Activated T-cell treated with anti-CD3 and anti-CD28 coated beads, Interleukin-2, amount 50 U/mL, for 48 hours (primary cell): Measurements from ENCODE around the gene GPX3.

Experiments used
- DNase-seq, 2 experiments: peaks; one replicate each; pipeline ENCODE4 v3.0.0-alpha.2; 2020

GPX3 gene

DNA sequence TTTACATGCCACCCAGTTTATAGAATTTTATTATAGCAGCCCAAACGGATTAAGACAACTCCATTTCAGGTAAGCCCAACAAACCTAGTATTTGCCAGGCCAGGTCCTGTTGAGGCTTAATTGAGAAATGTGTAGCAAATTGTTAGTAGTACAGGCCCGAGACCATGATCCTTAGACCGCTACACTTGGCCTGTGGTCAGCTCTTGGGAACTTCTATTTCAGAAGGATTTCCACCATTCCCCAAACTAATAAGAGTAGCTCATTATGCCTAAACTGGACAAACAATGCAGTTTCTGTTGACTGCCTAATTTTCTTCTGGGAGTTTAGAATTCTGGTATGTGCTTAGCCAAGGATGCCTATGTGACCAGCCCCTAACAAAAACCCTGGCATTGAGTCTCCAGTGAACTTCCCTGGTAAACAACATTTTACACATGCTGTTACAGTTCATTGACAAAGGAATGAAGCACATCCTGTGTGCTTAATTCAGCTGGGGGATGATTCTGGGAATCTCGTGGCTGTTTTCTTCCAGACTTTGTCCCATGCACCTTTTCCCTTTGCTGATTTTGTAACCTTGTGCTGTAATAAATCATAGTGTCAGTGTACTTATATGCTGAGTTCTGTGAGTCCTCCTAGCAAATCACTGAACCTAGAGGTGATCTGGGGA, 5.6 kb upstream of the GPX3 start:
- no peak for DNase-seq

DNA sequence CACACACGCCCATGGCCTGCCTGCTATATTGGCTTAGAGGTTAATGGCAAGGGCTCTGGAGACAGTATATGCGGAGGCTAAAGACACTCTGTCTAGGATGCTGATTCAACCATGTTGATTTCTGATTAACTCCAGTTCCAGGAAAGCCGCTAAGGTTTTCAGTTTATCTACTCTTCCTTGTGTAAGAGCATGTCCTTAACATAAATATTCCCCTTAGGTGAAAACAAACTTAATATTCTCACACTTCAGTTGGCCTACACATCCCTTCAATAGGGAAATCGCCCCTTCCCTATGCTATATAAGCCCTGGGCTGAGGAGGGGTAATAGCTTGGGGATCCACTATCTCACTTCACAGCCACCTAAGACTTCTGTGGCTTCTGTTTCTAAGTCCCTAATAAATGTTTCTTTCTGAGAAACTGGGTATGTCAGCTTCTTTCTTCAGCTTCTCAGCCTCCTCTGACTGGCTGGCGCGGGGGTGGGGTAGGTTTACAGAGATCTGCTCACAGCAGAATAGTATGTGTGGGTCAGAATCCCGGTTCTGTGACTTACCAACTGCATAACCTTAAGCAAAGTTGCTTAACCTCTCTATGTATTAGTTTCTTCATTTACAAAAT, 4.3 kb upstream of the GPX3 start:
- DNase-seq = no peak

- no peak for DNase-seq
Observed at GRCh38 chr5:151016700-151017099, 3.7 kb upstream of the GPX3 start.

DNA sequence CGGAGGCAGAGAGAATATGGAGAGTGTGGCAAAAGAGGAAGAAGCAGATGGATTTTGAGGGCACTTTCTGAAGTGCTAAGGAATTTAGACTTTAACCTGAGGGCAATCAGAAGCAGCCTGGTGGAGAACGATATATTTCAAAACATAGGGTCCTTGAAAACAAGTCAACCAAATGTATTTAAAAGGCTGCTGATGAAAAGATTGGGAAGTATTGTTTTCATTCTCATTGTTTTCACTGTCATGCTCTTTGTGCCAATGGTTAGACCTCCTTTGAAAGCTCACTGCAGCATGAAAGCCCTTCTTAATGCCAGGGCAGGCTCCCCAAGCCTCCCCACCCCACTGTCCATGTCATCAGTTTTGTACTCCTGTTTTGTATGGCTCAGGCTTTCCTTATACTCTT, 2.5 kb upstream of the GPX3 start:
- no peak for DNase-seq

GRCh38 chr5:151018846-151019245, 1.5 kb upstream of the GPX3 start:
- no peak for DNase-seq

DNA sequence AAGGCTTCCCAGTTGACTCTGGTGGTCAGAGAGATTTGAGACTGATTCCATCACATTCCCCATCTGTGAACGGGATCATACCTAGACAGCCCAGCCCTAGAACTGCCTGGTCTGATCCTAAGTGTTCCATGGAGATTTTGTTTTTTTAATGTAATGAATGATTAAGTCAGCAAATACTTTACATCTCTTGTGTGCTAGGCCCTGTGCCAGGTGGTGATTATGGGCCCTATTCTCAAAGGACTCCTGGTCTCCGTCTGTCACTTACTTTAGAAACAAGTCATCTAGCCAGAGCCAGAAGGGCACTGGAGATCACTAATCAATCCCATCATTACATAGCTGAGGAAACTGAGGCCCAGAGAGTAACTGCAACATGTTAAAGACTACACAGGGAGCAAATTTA, 1.1 kb upstream of the GPX3 start:
- no peak for DNase-seq

- no peak for DNase-seq
Observed at GRCh38 chr5:151021746-151022145, 1.4 kb downstream of the GPX3 start.

DNA sequence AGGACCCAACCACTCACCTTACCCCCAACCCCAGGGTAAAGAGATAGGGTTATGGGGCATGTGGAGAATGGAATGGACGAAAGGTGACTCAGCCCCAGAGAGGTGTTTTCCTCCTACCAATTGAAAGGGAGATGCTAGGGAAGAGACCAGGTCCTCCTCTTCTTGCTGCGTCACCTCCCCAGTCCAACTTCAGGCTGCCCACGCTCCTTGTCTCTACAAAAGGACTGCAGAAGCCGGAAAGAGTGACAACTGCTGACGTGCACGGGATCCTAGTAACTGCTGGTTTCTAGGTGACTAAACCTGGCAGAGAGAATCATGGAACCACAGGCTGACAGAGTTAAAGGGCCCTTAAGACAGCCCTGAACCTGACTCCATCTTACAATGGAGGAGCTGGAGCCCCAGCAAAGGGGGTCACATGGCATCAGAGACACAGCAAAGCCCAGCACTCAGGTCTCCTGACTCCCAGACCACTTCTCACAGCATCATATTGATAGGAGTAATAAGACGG, 2.2 kb downstream of the GPX3 start:
- no peak for DNase-seq

DNA sequence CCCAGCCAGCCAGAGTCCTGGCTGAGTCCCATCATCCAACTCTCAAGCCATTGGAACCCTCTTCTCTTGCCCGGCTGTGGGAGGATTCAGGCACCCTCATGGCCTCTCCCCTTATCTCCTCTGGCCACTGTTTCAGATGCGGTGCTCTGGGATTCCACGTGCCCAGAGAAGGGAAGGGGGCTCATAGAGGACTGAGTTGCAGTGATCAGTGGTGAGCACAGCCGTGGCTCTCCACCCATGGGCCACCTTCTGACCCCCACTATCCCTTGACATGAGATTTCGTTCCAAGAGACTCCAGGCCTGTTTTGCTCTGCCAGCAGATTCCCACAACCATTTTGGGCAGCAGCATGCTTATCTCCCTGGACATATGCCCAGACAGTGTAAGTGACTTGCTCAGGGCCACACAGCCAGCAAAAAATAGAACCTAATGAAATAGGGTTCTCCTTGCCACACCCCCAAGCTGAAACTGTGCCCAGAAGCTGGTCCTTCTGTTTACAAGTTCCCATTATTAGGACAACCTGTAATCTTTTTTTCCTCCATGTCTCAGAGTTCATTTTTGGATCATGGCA, 2.7 kb downstream of the GPX3 start:
- DNase-seq = no peak

DNA sequence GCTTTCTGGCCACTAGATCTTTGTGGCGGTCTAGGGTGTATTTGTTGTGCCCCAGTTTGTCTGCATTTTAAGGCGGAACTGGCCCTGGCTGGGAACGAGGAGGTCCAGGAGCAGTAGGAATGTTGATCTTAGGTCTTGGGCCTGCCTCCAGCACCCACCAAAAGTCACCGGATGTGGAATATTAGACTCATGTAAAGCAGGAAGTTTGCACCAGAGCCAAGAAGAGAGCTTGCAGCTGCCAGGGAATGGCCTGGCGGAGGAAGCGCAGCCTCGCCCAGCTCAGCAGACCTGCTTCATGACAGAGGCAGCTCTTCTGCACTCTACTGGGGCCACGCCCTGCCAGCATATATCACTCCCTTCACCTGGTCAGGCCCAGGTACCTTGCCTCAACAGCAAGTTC, 3.3 kb downstream of the GPX3 start:
- DNase-seq = no peak

GRCh38 chr5:151024440-151025249, 4.3 kb downstream of the GPX3 start:
- no peak for DNase-seq

GRCh38 chr5:151025250-151025606, 4.8 kb downstream of the GPX3 start:
- DNase-seq = no peak

GRCh38 chr5:151026088-151026487, 5.7 kb downstream of the GPX3 start:
- no peak for DNase-seq

DNA sequence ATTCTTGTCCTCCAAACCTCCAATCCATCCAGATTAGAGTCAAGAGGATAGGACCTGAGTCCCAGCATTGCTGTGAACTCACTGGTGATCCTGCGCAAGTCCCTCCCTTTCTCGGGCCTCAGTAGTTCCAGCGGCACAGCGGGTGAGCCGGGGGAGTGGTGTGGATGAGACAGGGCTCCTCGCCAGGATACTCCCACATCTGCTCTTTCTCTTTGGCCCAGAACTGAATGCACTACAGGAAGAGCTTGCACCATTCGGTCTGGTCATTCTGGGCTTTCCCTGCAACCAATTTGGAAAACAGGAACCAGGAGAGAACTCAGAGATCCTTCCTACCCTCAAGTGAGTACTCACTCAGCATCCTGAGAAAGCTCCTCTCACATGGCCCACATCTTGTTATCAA, 6.3 kb downstream of the GPX3 start:
- DNase-seq = no peak

- DNase-seq = no peak
Observed at GRCh38 chr5:151027961-151028479, 7.6 kb downstream of the GPX3 start.

DNA sequence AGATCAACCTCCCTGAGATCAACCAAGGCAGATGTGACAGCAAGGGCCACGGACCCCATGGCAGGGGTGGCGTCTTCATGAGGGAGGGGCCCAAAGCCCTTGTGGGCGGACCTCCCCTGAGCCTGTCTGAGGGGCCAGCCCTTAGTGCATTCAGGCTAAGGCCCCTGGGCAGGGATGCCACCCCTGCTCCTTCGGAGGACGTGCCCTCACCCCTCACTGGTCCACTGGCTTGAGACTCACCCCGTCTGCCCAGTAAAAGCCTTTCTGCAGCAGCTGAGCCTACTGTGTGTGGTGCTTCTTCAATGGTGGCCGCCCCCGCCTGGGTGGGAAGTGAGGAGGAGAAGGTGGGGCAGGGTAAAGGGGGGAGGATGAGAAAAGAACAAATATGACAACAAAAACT, 8.3 kb downstream of the GPX3 start:
- DNase-seq = no peak

- no peak for DNase-seq
Observed at GRCh38 chr5:151029179-151030055, 9.0 kb downstream of the GPX3 start.

DNA sequence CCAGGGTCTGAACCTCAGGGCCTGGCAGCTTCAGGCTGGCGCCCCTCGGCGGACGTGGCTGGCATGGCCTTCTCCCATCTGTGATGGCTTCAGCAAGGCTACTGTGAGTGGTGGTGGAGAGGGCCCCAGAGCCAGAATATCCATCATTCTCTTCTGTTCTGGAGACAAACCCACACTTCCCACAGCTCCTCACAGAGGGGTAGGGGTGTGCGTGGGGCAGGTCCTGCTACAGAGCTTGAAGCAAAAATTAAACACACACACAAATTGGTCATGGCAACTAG, 9.6 kb downstream of the GPX3 start:
- DNase-seq = no peak

- DNase-seq = no peak
Observed at GRCh38 chr5:151030379-151030778, 10.0 kb downstream of the GPX3 start.

DNA sequence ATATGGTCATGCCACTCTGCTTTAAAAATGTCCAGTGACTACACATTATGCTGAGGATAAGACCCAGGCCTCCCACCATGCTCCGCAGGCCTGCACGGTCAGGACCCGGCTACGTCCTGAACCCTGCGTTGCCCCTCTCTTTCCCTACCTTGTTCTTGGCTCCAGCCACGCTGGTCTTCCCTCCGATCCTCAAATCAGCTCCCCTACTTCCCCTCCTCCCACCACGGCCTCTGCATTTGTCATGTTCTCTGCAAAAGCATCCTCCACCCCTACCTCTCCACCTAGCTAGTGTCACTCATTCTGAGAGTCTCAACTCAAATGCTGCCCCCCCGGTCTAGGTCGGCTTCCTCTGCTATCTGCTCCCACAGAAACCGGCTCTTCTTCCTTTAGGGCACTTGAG, 11.2 kb downstream of the GPX3 start:
- no peak for DNase-seq

DNA sequence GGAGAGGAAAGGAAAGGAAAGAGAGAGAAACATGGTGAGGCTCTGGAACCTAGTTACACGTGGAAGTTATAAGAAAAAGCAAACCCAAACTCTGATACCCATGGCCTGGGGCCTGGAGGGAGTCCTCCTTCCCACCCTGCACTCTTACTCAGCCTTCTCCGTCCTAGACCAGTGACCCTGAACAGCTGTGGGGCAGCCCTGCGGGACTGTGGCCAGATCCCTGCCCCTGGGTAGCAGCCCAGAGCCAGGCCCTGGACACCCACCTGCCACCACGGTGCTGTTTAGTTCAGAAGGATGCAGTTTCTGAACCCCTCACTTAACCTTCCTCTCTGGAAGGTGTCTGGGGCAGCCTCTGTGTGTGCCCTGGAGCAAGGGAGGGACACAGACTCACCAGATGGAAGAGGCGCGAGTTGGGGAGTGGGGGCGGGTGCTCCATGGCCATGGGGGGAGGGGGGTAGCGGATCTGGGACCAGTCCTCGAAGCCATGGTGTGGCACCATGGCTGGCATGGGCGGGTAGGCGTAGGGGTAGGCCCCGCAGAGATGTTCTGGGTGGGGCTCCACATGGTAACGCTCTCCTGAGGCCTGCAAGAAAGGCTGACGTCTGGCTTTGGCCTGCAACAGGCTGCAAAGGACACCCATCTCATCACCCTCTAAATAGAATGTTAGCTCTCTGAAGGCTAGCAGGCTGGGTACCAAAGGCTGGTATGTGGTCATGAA, 13.0 kb downstream of the GPX3 start:
- no peak for DNase-seq
